ENCODE results near the gene ROBO1. TPM values are rescaled to one million over a fixed set of nuclear protein-coding genes. Genes with fewer than 3 reads are reported as not detected.

ROBO1 gene
- total RNA-seq, 1 donor: 88.5 TPM

DNA sequence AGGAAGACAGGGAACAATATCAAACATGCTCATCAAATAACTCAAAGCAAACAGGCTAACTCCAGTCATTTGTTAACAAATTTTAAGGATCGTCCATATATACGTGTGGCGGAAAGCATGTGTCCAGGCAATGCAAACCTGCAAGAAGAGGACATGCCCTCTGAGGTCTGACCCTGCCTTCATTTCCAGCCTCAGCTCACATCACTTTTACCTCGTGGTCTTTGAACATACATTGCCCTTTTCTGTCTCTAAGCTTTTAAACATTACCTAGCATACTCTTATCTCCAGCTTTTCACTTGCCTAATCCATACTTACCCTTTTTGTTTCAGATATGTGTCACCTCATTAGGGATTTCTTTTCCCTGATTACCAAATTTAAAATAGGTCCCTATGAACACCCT is 944.4 kb downstream of the ROBO1 start:
- no peak overlapping the region for H3K4me3 ChIP-seq (ENCODE audit: low read depth, low read length)
- no peak for TF ChIP-seq CTCF (IDR thresholded peaks at IDR 0.05; ENCODE audit: insufficient read depth, low read depth, low read length)
- no peak for DNase-seq (ENCODE audit: low read depth)

GRCh38 chr3:78822726-78823125 is 945.1 kb downstream of the ROBO1 start:
- no peak for DNase-seq (ENCODE audit: low read depth)
- no peak overlapping the region for H3K4me3 ChIP-seq (ENCODE audit: low read depth, low read length)
- TF ChIP-seq CTCF (IDR thresholded peaks at IDR 0.05; ENCODE audit: insufficient read depth, low read depth, low read length): no peak

GRCh38 chr3:78820542-78820941 is 947.3 kb downstream of the ROBO1 start:
- no peak overlapping the region for H3K4me3 ChIP-seq (ENCODE audit: low read depth, low read length)
- no peak for TF ChIP-seq CTCF (IDR thresholded peaks at IDR 0.05; ENCODE audit: insufficient read depth, low read depth, low read length)
- no peak for DNase-seq (ENCODE audit: low read depth)

DNA sequence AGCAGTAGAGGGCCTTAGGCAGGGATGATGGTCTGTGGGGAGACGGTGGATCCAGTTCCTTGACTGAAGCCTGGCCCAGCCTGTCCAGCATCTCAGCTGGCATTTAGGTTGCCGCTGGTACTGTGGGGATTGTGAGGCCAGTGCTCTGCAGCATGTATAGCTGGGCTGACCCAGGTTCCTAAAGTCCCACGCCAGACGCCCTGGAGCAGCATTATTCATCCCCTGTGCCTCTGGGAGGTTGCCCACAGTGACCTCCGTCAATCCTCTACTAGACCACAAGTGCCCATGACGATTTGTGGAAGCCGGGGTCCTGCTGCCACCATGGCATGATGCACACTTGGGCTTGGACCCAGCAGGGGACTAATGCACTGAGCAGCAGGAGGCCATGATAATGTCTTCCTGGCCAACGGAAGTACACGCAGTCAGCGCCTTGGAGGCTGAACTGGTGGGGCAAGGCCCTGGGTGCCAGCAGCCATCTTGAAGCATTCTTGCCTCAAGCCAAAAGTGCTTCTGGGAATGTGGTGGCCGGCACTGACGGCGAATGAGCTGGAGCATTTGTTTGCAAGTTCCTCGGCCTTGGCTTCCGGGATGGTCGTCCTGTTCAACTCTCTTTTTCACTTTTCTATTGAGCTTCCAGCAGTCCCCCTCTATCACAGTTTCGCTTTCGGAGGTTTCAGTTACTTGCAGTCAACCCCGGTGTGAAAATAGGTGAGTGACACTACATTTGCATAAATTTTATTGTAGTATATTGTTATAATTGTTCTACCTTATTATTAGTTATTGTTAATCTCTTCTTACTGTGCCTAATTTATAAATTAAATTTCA is 949.4 kb downstream of the ROBO1 start:
- H3K4me3 ChIP-seq (ENCODE audit: low read depth, low read length): no peak overlapping the region
- DNase-seq (ENCODE audit: low read depth): no peak
- TF ChIP-seq CTCF (IDR thresholded peaks at IDR 0.05; ENCODE audit: insufficient read depth, low read depth, low read length): no peak

GRCh38 chr3:78814893-78815562 is 952.8 kb downstream of the ROBO1 start:
- no peak for TF ChIP-seq CTCF (IDR thresholded peaks at IDR 0.05; ENCODE audit: insufficient read depth, low read depth, low read length)
- no peak overlapping the region for H3K4me3 ChIP-seq (ENCODE audit: low read depth, low read length)
- DNase-seq (ENCODE audit: low read depth): no peak

- no peak overlapping the region for H3K4me3 ChIP-seq (ENCODE audit: low read depth, low read length)
- TF ChIP-seq CTCF (IDR thresholded peaks at IDR 0.05; ENCODE audit: insufficient read depth, low read depth, low read length): no peak
- DNase-seq (ENCODE audit: low read depth): no peak
Measured at GRCh38 chr3:78812166-78812565, 955.6 kb downstream of the ROBO1 start.
